ENCODE measurements around the gene CPE.
A peak's percentile ranks its signal among the peaks of the same experiment; 100 is the strongest.

DNA sequence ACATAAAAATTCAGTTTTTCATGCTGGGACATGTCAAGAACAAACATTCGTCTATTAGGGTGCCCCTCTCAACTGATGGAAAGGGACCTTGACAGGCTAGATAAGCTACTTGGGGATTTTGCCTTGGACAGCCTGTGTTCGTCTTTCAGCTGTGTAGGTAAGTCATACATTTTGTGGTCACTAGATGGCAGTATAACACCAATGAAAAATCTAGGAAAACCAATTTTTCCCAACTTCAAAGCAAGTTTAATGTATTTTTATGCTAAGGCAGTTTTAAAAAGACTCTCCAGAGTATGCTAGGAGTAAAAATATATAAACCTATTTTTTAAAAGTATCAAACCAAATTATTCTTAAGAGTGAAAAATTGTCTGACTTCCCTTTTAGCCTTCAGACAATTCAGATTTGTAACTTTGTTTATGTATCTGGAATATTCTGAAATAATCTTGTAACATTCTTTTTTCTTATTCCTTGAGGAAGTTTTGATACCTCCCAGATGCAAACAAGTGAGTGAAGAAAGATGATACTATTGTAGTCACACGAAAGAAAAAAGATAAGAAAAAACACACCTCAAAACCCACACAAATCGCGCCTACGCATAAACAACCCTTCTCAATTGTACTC, 158.3 kb downstream of the CPE start:
- TF ChIP-seq CTCF (IDR thresholded peaks at IDR 0.05; ENCODE audit: extremely low read depth in 1 of 2, insufficient read depth in 1 of 2, low read depth in 1 of 2, low read length in 2 of 2): peak; percentile 34 to 47
- TF ChIP-seq MAX (IDR thresholded peaks at IDR 0.05; ENCODE audit: insufficient read depth, insufficient read length): no peak
- TF ChIP-seq EZH2 (IDR thresholded peaks at IDR 0.05; ENCODE audit: borderline replicate concordance, low read depth, low read length, severe bottlenecking): no peak
- TF ChIP-seq POLR2A (IDR thresholded peaks at IDR 0.05; ENCODE audit: low read depth, low read length): no peak

All from endothelial cell of umbilical vein (primary cell).